HCT116 (cell line): ENCODE data around the gene OTOP3. TPM values are rescaled to one million over a fixed set of nuclear protein-coding genes. Genes with fewer than 3 reads are reported as not detected.

ENCODE experiments used
- ATAC-seq: fragments of 200-7000 bp; cut with Tn5 transposase; 2 replicates; pipeline ENCODE4 v1.9.1; 2020; ENCODE audit warnings: mild to moderate bottlenecking, moderate library complexity
- BruUV-seq: library from RNA; stranded (reverse); fragments of 400-500 nt; replicated peaks from 2 replicates; lab custom pipeline; 2021; lab: Mats Ljungman, UMichigan
- CTCF ChIA-PET: fragments of 300-600 bp; sonication (Branson Sonifier 250); formaldehyde crosslinking; loops from one replicate; lab custom pipeline; 2021; ENCODE audit warnings: antibody characterized with exemption; lab: Charles Lee
- POLR2A ChIA-PET: fragments of 300-600, 350-600 bp; sonication (Branson Sonifier 250); formaldehyde crosslinking; loops from one replicate; lab custom pipeline; 2021; ENCODE audit warnings: antibody characterized with exemption; lab: Charles Lee
- RAD21 ChIA-PET, 2 experiments: fragments of 300-600 bp; sonication (Branson Sonifier 250); formaldehyde crosslinking; loops; one replicate each; lab custom pipeline; 2023; ENCODE audit warnings: low total read pairs in 2 of 2; ENCODE audit not compliant: uncharacterized antibody in 2 of 2, unreplicated experiment in 2 of 2, low non-redundant PET in 1 of 2; lab: Charles Lee
- DNase-seq: peaks from one replicate; pipeline ENCODE4 v3.0.0-alpha.2; 2010; ENCODE audit warnings: low read depth, low spot score
- H2AFZ ChIP-seq: fragments of 200-600 bp; shearing (Covaris generic), sonication (generic); 2 replicates; pipeline ENCODE4 v1.6.1; 2017; ENCODE audit warnings: low read depth, mixed run types, mixed read lengths, antibody characterized with exemption, low read length; ENCODE audit not compliant: poor library complexity, severe bottlenecking
- H3K27ac ChIP-seq: 2 replicates; pipeline ENCODE4 v1.5.1; 2012; ENCODE audit warnings: low read depth, low read length
- H3K27me3 ChIP-seq: fragments of 200-600 bp; sonication (generic); 2 replicates; pipeline ENCODE4 v1.6.1; 2016; ENCODE audit warnings: mixed run types, low read length, mixed read lengths; ENCODE audit not compliant: insufficient read depth
- H3K36me3 ChIP-seq, 2 experiments: fragments of 200-500 bp in 1 of 2; fragments of 200-600 bp in 1 of 2; sonication (Bioruptor generic) in 1 of 2; sonication (generic) in 1 of 2; 2 replicates each; pipeline versions ENCODE4 v1.5.1 to v1.6.1; 2014 to 2016; ENCODE audit warnings: low read length in 2 of 2, inconsistent platforms in 1 of 2, mixed read lengths in 1 of 2, mixed run types in 1 of 2; ENCODE audit not compliant: insufficient read depth in 2 of 2, control insufficient read depth in 1 of 2
- H3K4me1 ChIP-seq, 2 experiments: fragments of 200-600 bp in 1 of 2; sonication (generic) in 1 of 2; 2 replicates each; pipeline versions ENCODE4 v1.5.1 to v1.6.1; 2012 to 2017; ENCODE audit warnings: low read length in 2 of 2, inconsistent platforms in 1 of 2, mild to moderate bottlenecking in 1 of 2, mixed read lengths in 1 of 2, mixed run types in 1 of 2, moderate library complexity in 1 of 2; ENCODE audit not compliant: insufficient read depth in 2 of 2, control insufficient read depth in 1 of 2
- H3K4me2 ChIP-seq: fragments of 200-600 bp; sonication (generic); 2 replicates; pipeline ENCODE4 v1.6.1; 2017; ENCODE audit warnings: mixed run types, low read length, mixed read lengths
- H3K4me3 ChIP-seq, 2 experiments: fragments of 200-600 bp in 1 of 2; sonication (generic) in 1 of 2; replicated peaks in 1 of 2; 2 replicates each; pipeline ENCODE4 v1.5.1; 2011 to 2016; ENCODE audit warnings: low read length in 2 of 2, control low read depth in 1 of 2, low read depth in 1 of 2, mild to moderate bottlenecking in 1 of 2, mixed read lengths in 1 of 2, mixed run types in 1 of 2
- H3K79me2 ChIP-seq: fragments of 200-600 bp; sonication (generic); 2 replicates; pipeline ENCODE4 v1.6.1; 2017; ENCODE audit warnings: mild to moderate bottlenecking, mixed run types, low read length, moderate library complexity, mixed read lengths; ENCODE audit not compliant: insufficient read depth
- H3K9ac ChIP-seq: fragments of 200-600 bp; sonication (generic); 2 replicates; pipeline ENCODE4 v1.6.1; 2016; ENCODE audit warnings: low read length, mixed read lengths
- H3K9me2 ChIP-seq: fragments of 200-600 bp; sonication (generic), shearing (Covaris generic); 2 replicates; pipeline ENCODE4 v1.6.1; 2017; ENCODE audit warnings: mixed run types, mild to moderate bottlenecking, moderate library complexity; ENCODE audit not compliant: insufficient read depth
- H3K9me3 ChIP-seq, 2 experiments: fragments of 200-500 bp in 1 of 2; fragments of 200-600 bp in 1 of 2; sonication (Bioruptor generic) in 1 of 2; sonication (generic) in 1 of 2; 2 replicates each; pipeline ENCODE4 v1.6.1; 2014 to 2017; ENCODE audit warnings: low read length in 2 of 2, mixed read lengths in 2 of 2, inconsistent platforms in 1 of 2, low read depth in 1 of 2, mild to moderate bottlenecking in 1 of 2, mixed run types in 1 of 2, moderate library complexity in 1 of 2; ENCODE audit not compliant: control insufficient read depth in 1 of 2, insufficient read depth in 1 of 2
- H4K20me1 ChIP-seq: fragments of 200-600 bp; sonication (generic), shearing (Covaris generic); 2 replicates; pipeline ENCODE4 v1.6.1; 2017; ENCODE audit warnings: mixed run types, mild to moderate bottlenecking, moderate library complexity; ENCODE audit not compliant: insufficient read depth
- CTCF ChIP-seq, 3 experiments: fragments of 200-600 bp in 1 of 3; sonication (generic) in 1 of 3; IDR thresholded peaks in 2 of 3; conservative IDR thresholded peaks in 1 of 3; 2 replicates each; pipeline ENCODE4 v1.5.1; 2012 to 2017; ENCODE audit warnings: low read depth in 2 of 3, low read length in 2 of 3, antibody characterized with exemption in 1 of 3, borderline replicate concordance in 1 of 3, control low read depth in 1 of 3, mild to moderate bottlenecking in 1 of 3, mixed read lengths in 1 of 3, mixed run types in 1 of 3, moderate library complexity in 1 of 3; ENCODE audit not compliant: insufficient read depth in 1 of 3
- EZH2phosphoT487 ChIP-seq: fragments of 200-600 bp; IDR thresholded peaks from 2 replicates; pipeline ENCODE4 v1.6.1; 2018; ENCODE audit warnings: antibody characterized with exemption, borderline replicate concordance
- POLR2AphosphoS5 ChIP-seq: IDR thresholded peaks from 2 replicates; pipeline ENCODE4 v1.6.1; 2011; ENCODE audit warnings: mild to moderate bottlenecking, low read depth, low read length, moderate library complexity
- YY1 ChIP-seq: IDR thresholded peaks from 2 replicates; pipeline ENCODE4 v1.6.1; 2011; ENCODE audit warnings: low read length, low read depth, moderate library complexity, mild to moderate bottlenecking; ENCODE audit not compliant: insufficient replicate concordance; ENCODE audit errors: extremely low read depth
- ZBTB33 ChIP-seq: IDR thresholded peaks from 2 replicates; pipeline ENCODE4 v1.6.1; 2011; ENCODE audit warnings: mild to moderate bottlenecking, low read length, moderate library complexity; ENCODE audit not compliant: insufficient replicate concordance; ENCODE audit errors: extremely low read depth
- ZFX ChIP-seq: fragments of 450-650 bp; IDR thresholded peaks from 2 replicates; pipeline ENCODE4 v1.6.1; 2017
- intact Hi-C: fragments of 100-400 bp; cut with micrococcal nuclease; formaldehyde crosslinking; loops from 2 replicates; pipeline ENCODE4 v1.10.0; 2022
- total RNA-seq: library from RNA; stranded (reverse); gene quantifications from one replicate; pipeline ENCODE4 v1.2.1, GENCODE V29; 2021; ENCODE audit not compliant: unreplicated experiment

The OTOP3 gene
- total RNA-seq, 1 experiment from 2014 or later, result not detected

- BruUV-seq, result no TSS peak
- H3K79me2 ChIP-seq, result no peaks in the 10 kb centered on the region
- ATAC-seq (no peak), DNase-seq (no peak)
- H3K4me1 ChIP-seq, result peaks cover under 1 to 4% of the 10 kb centered on the region in 2 experiments; a peak in 3 of 4 replicates
- no peak overlapping the region for H3K4me2 ChIP-seq
- H3K27ac ChIP-seq, result no peak overlapping the region
- POLR2A ChIA-PET, result interaction anchor here (1.5 kb wide), 1 partner anchor 65 kb away, joined by 3 read pairs; the partner anchor contains the start of gene FDXR
- TF ChIP-seq EZH2phosphoT487 (no peak), CTCF (IDR thresholded peaks at IDR 0.05 in 2 of 3, conservative IDR thresholded peaks at IDR 0.05 in 1 of 3; ENCODE audit: borderline replicate concordance in 1 of 3, insufficient read depth in 1 of 3, low read depth in 2 of 3, low read length in 2 of 3) (no peak), POLR2AphosphoS5 (no peak), YY1 (no peak), ZBTB33 (no peak), ZFX (no peak)
- CTCF ChIA-PET, result interaction anchor here (1.4 kb wide), 1 partner anchor 23 kb away, joined by 5 read pairs; no protein-coding TSS in a partner anchor
- H3K4me3 ChIP-seq, result no peak overlapping the region
- no peak overlapping the region for H3K9ac ChIP-seq
- H3K9me2 ChIP-seq, result no peaks in the 10 kb centered on the region
- no peaks in the 10 kb centered on the region for H3K36me3 ChIP-seq
- H3K9me3 ChIP-seq, result no peaks in the 10 kb centered on the region
- no peaks in the 10 kb centered on the region for H4K20me1 ChIP-seq
- intact Hi-C loops, result no loop called here
- RAD21 ChIA-PET, result no interaction called here
- H3K27me3 ChIP-seq, result peaks cover 4% of the 10 kb centered on the region; the same call in 1 of the 2 replicates
- H2AFZ ChIP-seq, result no peak overlapping the region
These were observed 2.7 kb downstream of the OTOP3 start for GRCh38 chr17:74938194-74938950.
